CD4-positive, alpha-beta memory T cell (primary cell): ENCODE data around the gene PLCB1. TPM values are rescaled to one million over a fixed set of nuclear protein-coding genes. Genes with fewer than 3 reads are reported as not detected.

Experiments used
- CTCF ChIA-PET: fragments of 350-600 bp; sonication (Branson Sonifier 250); formaldehyde crosslinking; loops from one replicate; lab custom pipeline; 2021; ENCODE audit warnings: inconsistent platforms; ENCODE audit not compliant: partially characterized antibody; lab: Charles Lee
- POLR2A ChIA-PET: fragments of 350-600 bp; sonication (Branson Sonifier 250); formaldehyde crosslinking; loops from one replicate; lab custom pipeline; 2021; ENCODE audit not compliant: partially characterized antibody; lab: Charles Lee
- DNase-seq, 5 donors: peaks; one replicate each; pipeline versions ENCODE4 v3.0.0 to v3.0.0-alpha.2; 2020 to 2022; ENCODE audit warnings: mixed read lengths in 1 of 5
- H3K27ac ChIP-seq: one replicate; pipeline ENCODE4 v1.7.0; 2013; ENCODE audit warnings: low read depth, low read length
- H3K27me3 ChIP-seq: 2 replicates; pipeline ENCODE4 v1.7.0; 2013; ENCODE audit warnings: mild to moderate bottlenecking, low read length, moderate library complexity; ENCODE audit not compliant: insufficient read depth
- H3K36me3 ChIP-seq: 2 replicates; pipeline ENCODE4 v1.7.0; 2013; ENCODE audit warnings: mild to moderate bottlenecking, low read length, moderate library complexity; ENCODE audit not compliant: insufficient read depth
- H3K4me1 ChIP-seq: 2 replicates; pipeline ENCODE4 v1.7.0; 2013; ENCODE audit warnings: mild to moderate bottlenecking, low read length, moderate library complexity; ENCODE audit not compliant: insufficient read depth
- H3K4me3 ChIP-seq, 2 donors: one replicate each; pipeline ENCODE4 v1.7.0; 2013; ENCODE audit warnings: low read length in 2 of 2, mild to moderate bottlenecking in 1 of 2
- H3K9me3 ChIP-seq, 2 donors: one replicate each; pipeline ENCODE4 v1.7.0; 2013; ENCODE audit warnings: low read length in 2 of 2, control low read depth in 1 of 2; ENCODE audit not compliant: control insufficient read depth in 1 of 2
- H3K27ac Mint-ChIP-seq, 7 donors: one replicate each; pipeline ENCODE4 v1.8.0; 2020 to 2021; ENCODE audit warnings: mixed read lengths in 7 of 7, mild to moderate bottlenecking in 6 of 7, inconsistent platforms in 3 of 7, moderate library complexity in 3 of 7
- H3K27me3 Mint-ChIP-seq, 2 donors: one replicate each; pipeline ENCODE4 v1.8.0; 2020 to 2021; ENCODE audit warnings: mixed read lengths in 2 of 2
- H3K36me3 Mint-ChIP-seq, 2 donors: one replicate each; pipeline ENCODE4 v1.8.0; 2020 to 2021; ENCODE audit warnings: mixed read lengths in 2 of 2, inconsistent platforms in 1 of 2, mild to moderate bottlenecking in 1 of 2
- H3K4me1 Mint-ChIP-seq, 4 donors: one replicate each; pipeline ENCODE4 v1.8.0; 2020 to 2021; ENCODE audit warnings: mixed read lengths in 4 of 4, mild to moderate bottlenecking in 1 of 4
- H3K4me3 Mint-ChIP-seq, 8 donors: one replicate each; pipeline ENCODE4 v1.8.0; 2020 to 2021; ENCODE audit warnings: mixed read lengths in 8 of 8, mild to moderate bottlenecking in 7 of 8, moderate library complexity in 6 of 8, inconsistent platforms in 3 of 8
- H3K9me3 Mint-ChIP-seq, 8 donors: one replicate each; pipeline ENCODE4 v1.8.0; 2020 to 2021; ENCODE audit warnings: mixed read lengths in 8 of 8, mild to moderate bottlenecking in 5 of 8, inconsistent platforms in 3 of 8, moderate library complexity in 1 of 8
- intact Hi-C: fragments of 100-400 bp; cut with micrococcal nuclease; formaldehyde crosslinking; loops from one replicate; pipeline ENCODE4 v1.15.1; 2023
- polyA plus RNA-seq, 2 donors: library from polyadenylated mRNA; unstranded; fragments of 300-500 nt; fragmentation: Illumina TruSeq; gene quantifications; one replicate each; pipeline ENCODE4 v1.2.3, GENCODE V29; 2021
- total RNA-seq, 2 experiments: library from RNA; stranded (reverse); gene quantifications; one replicate each; pipeline ENCODE4 v1.2.3, GENCODE V29; 2021

Gene PLCB1
- total and polyA plus RNA-seq, 4 experiments from 2014 or later: 5.5 to 9.6 (median 8.2) TPM

GRCh38 chr20:8209061-8209460 is 77.0 kb downstream of the PLCB1 start:
- no peaks in the 10 kb centered on the region for H3K27me3 ChIP-seq
- CTCF ChIA-PET: no interaction called here
- H3K36me3 ChIP-seq: no peaks in the 10 kb centered on the region
- POLR2A ChIA-PET: no interaction called here
- DNase-seq: no peak
- H3K27ac ChIP-seq: no peak overlapping the region
- no peak overlapping the region for H3K4me3 ChIP-seq
- Mint-ChIP-seq H3K36me3 (no peaks in the 10 kb centered on the region), H3K4me3 (no peak overlapping the region), H3K27me3 (no peaks in the 10 kb centered on the region), H3K9me3 (no peaks in the 10 kb centered on the region), H3K27ac (no peak overlapping the region), H3K4me1 (peaks cover 13 to 22% (median 15%) of the 10 kb centered on the region in 4 donors)
- H3K9me3 ChIP-seq: no peaks in the 10 kb centered on the region
- intact Hi-C loops: no loop called here
- peaks cover 14% of the 10 kb centered on the region for H3K4me1 ChIP-seq

- Histone ChIP-seq H3K9me3 (no peaks in the 10 kb centered on the region), H3K27ac (no peak overlapping the region), H3K4me1 (peaks cover 21% of the 10 kb centered on the region), H3K27me3 (no peaks in the 10 kb centered on the region), H3K4me3 (no peak overlapping the region), H3K36me3 (no peaks in the 10 kb centered on the region)
- intact Hi-C loops: loop anchor here (5.0 kb wide), 1 partner anchor 58 kb away; no protein-coding TSS in a partner anchor
- H3K4me1 Mint-ChIP-seq: peaks cover 19 to 37% (median 23%) of the 10 kb centered on the region in 4 donors
- ChIA-PET POLR2A (no interaction called here), CTCF (no interaction called here)
- H3K36me3 Mint-ChIP-seq: no peaks in the 10 kb centered on the region
- no peak for DNase-seq
- H3K4me3 Mint-ChIP-seq: no peak overlapping the region
- no peaks in the 10 kb centered on the region for H3K27me3 Mint-ChIP-seq
- no peak overlapping the region for H3K27ac Mint-ChIP-seq
- no peaks in the 10 kb centered on the region for H3K9me3 Mint-ChIP-seq
Measured at GRCh38 chr20:8210749-8211148, 78.7 kb downstream of the PLCB1 start.

- Histone ChIP-seq H3K4me1 (peaks cover 26% of the 10 kb centered on the region), H3K27ac (no peak overlapping the region), H3K9me3 (no peaks in the 10 kb centered on the region), H3K36me3 (no peaks in the 10 kb centered on the region), H3K27me3 (no peaks in the 10 kb centered on the region), H3K4me3 (no peak overlapping the region)
- Mint-ChIP-seq H3K27me3 (no peaks in the 10 kb centered on the region), H3K36me3 (peaks cover 0 to 3% of the 10 kb centered on the region in 2 donors), H3K9me3 (no peaks in the 10 kb centered on the region), H3K4me1 (peaks cover 24 to 43% (median 27%) of the 10 kb centered on the region in 4 donors), H3K4me3 (no peak overlapping the region), H3K27ac (no peak overlapping the region)
- no peak for DNase-seq
- intact Hi-C loops: loop anchor here (2.0 to 5.0 kb wide), 2 partner anchors 60 to 79 kb away; partner anchors contain the start of gene PLCB1
- POLR2A ChIA-PET: no interaction called here
- CTCF ChIA-PET: no interaction called here
Measured at GRCh38 chr20:8212286-8212685, 80.2 kb downstream of the PLCB1 start.

- Mint-ChIP-seq H3K9me3 (no peaks in the 10 kb centered on the region), H3K36me3 (peaks cover 0 to 3% of the 10 kb centered on the region in 2 donors), H3K27ac (peak overlapping the region; percentile 59 to 94 (median 87)), H3K4me1 (peaks cover 24 to 39% (median 28%) of the 10 kb centered on the region in 4 donors), H3K4me3 (peak overlapping the region; percentile 76 to 94 (median 84)), H3K27me3 (no peaks in the 10 kb centered on the region)
- no peak overlapping the region for H3K4me3 ChIP-seq
- no peaks in the 10 kb centered on the region for H3K36me3 ChIP-seq
- ChIA-PET CTCF (interaction anchor here (0.8 kb wide), 1 partner anchor 51 kb away, joined by 3 read pairs; no protein-coding TSS in a partner anchor), POLR2A (interaction anchor here (0.8 to 0.9 kb wide), 2 partner anchors 19 to 60 kb away, joined by 3 to 4 read pairs; no protein-coding TSS in a partner anchor)
- no peaks in the 10 kb centered on the region for H3K9me3 ChIP-seq
- no peaks in the 10 kb centered on the region for H3K27me3 ChIP-seq
- peaks cover 26% of the 10 kb centered on the region for H3K4me1 ChIP-seq
- intact Hi-C loops: loop anchor here (2.0 to 5.0 kb wide), 2 partner anchors 61 to 80 kb away; partner anchors contain the start of gene PLCB1
- H3K27ac ChIP-seq: no peak overlapping the region
- DNase-seq: no peak
Measured at GRCh38 chr20:8213270-8213669, 81.2 kb downstream of the PLCB1 start.

GRCh38 chr20:8213831-8214587 is 81.9 kb downstream of the PLCB1 start:
- Histone ChIP-seq H3K4me3 (peak overlapping the region; percentile 32 to 38), H3K36me3 (no peaks in the 10 kb centered on the region), H3K27me3 (no peaks in the 10 kb centered on the region), H3K9me3 (no peaks in the 10 kb centered on the region), H3K27ac (peak overlapping the region; percentile 4), H3K4me1 (peaks cover 26% of the 10 kb centered on the region)
- Mint-ChIP-seq H3K27ac (peak overlapping the region; percentile 85 to 94 (median 91)), H3K27me3 (no peaks in the 10 kb centered on the region), H3K4me1 (peaks cover 22 to 38% (median 28%) of the 10 kb centered on the region in 4 donors), H3K4me3 (peak overlapping the region; percentile 76 to 94 (median 84)), H3K9me3 (no peaks in the 10 kb centered on the region), H3K36me3 (peaks cover 0 to 3% of the 10 kb centered on the region in 2 donors)
- intact Hi-C loops: loop anchor here (2.0 to 5.0 kb wide), 2 partner anchors 62 to 81 kb away; partner anchors contain the start of gene PLCB1
- ChIA-PET POLR2A (interaction anchor here (0.8 to 0.9 kb wide), 2 partner anchors 20 to 61 kb away, joined by 3 to 4 read pairs; no protein-coding TSS in a partner anchor), CTCF (no interaction called here)
- peak in 4 of 5 donors; percentile 22 to 39 (median 30) for DNase-seq

GRCh38 chr20:8215361-8215781 is 83.3 kb downstream of the PLCB1 start:
- ChIA-PET CTCF (no interaction called here), POLR2A (no interaction called here)
- peak overlapping the region in 1 of 7 donors; percentile 87 for H3K27ac Mint-ChIP-seq
- H3K36me3 Mint-ChIP-seq: peaks cover 0 to 3% of the 10 kb centered on the region in 2 donors
- H3K36me3 ChIP-seq: no peaks in the 10 kb centered on the region
- no peak for DNase-seq
- no peak overlapping the region for H3K27ac ChIP-seq
- H3K4me3 Mint-ChIP-seq: peak overlapping the region in 2 of 8 donors; percentile 3 to 5
- peaks cover 21 to 38% (median 27%) of the 10 kb centered on the region in 4 donors for H3K4me1 Mint-ChIP-seq
- peaks cover 26% of the 10 kb centered on the region for H3K4me1 ChIP-seq
- H3K4me3 ChIP-seq: no peak overlapping the region
- intact Hi-C loops: no loop called here
- no peaks in the 10 kb centered on the region for H3K9me3 Mint-ChIP-seq
- no peaks in the 10 kb centered on the region for H3K9me3 ChIP-seq
- no peaks in the 10 kb centered on the region for H3K27me3 Mint-ChIP-seq
- H3K27me3 ChIP-seq: no peaks in the 10 kb centered on the region
